ENCODE results near the gene AK3. TPM values are rescaled to one million over a fixed set of nuclear protein-coding genes. Genes with fewer than 3 reads are reported as not detected.
"Not testable (repeated sequence)": the region's sequence is repeated elsewhere in the genome, so short reads cannot be mapped to it uniquely, and the experiment has no call there.

Gene AK3
- total RNA-seq, 2 experiments from 2014 or later: 43.3 to 108 TPM

- Histone ChIP-seq H3K36me3 (ENCODE audit: insufficient read depth, low read length) (no peaks in the 10 kb centered on the region), H3K27ac (ENCODE audit: low read depth, low read length, poor library complexity, severe bottlenecking) (no peak overlapping the region), H2AFZ (ENCODE audit: low read length) (peak overlapping the region; percentile 88; the same call in 1 of the 2 replicates), H3K4me1 (ENCODE audit: insufficient read depth, low read length, poor library complexity, severe bottlenecking) (peaks cover 18% of the 10 kb centered on the region), H3K9me2 (ENCODE audit: insufficient read depth, low read length) (no peaks in the 10 kb centered on the region), H3K9me3 (ENCODE audit: low read length) (no peaks in the 10 kb centered on the region), H3K79me2 (ENCODE audit: insufficient read depth, low read depth, low read length) (no peaks in the 10 kb centered on the region), H4K20me1 (ENCODE audit: insufficient read depth, low read length) (no peaks in the 10 kb centered on the region), H3K4me3 (ENCODE audit: low read depth, low read length, poor library complexity, severe bottlenecking) (no peak overlapping the region), H3K4me2 (ENCODE audit: low read length) (peak overlapping the region; percentile 83; the same call in 1 of the 2 replicates)
- intact Hi-C loops (cut with micrococcal nuclease; ENCODE audit: unreplicated experiment): loop anchor here (5.0 kb wide), 2 partner anchors 321 to 776 kb away; partner anchors contain the start of gene PLGRKT
- DNase-seq (ENCODE audit: low spot score): no peak
- ChIA-PET CTCF (ENCODE audit: unreplicated experiment) (no interaction called here), POLR2A (interaction anchor here (0.7 to 0.9 kb wide), 2 partner anchors 17 to 115 kb away, joined by 3 read pairs; no protein-coding TSS in a partner anchor)
- TF ChIP-seq CTCF (conservative IDR thresholded peaks at IDR 0.05; ENCODE audit: low read length): no peak
- no TSS peak for BruUV-seq (replicated peaks)
These were observed 79.8 kb downstream of the AK3 start for GRCh38 chr9:4661165-4661564.

GRCh38 chr9:4660665-4661064, 80.3 kb downstream of the AK3 start:
- POLR2A ChIA-PET: interaction anchor here (0.7 kb wide), 1 partner anchor 116 kb away, joined by 3 read pairs; no protein-coding TSS in a partner anchor
- H3K27ac ChIP-seq (ENCODE audit: low read depth, low read length, poor library complexity, severe bottlenecking); H3K79me2 ChIP-seq (ENCODE audit: insufficient read depth, low read depth, low read length); H3K9me3 ChIP-seq (ENCODE audit: low read length); H3K4me2 ChIP-seq (ENCODE audit: low read length); H4K20me1 ChIP-seq (ENCODE audit: insufficient read depth, low read length); H3K4me3 ChIP-seq (ENCODE audit: low read depth, low read length, poor library complexity, severe bottlenecking); H3K9me2 ChIP-seq (ENCODE audit: insufficient read depth, low read length); H2AFZ ChIP-seq (ENCODE audit: low read length); DNase-seq (ENCODE audit: low spot score); BruUV-seq (replicated peaks); CTCF ChIA-PET (ENCODE audit: unreplicated experiment); H3K36me3 ChIP-seq (ENCODE audit: insufficient read depth, low read length): not testable (repeated sequence)
- intact Hi-C loops (cut with micrococcal nuclease; ENCODE audit: unreplicated experiment): loop anchor here (5.0 kb wide), 2 partner anchors 322 to 777 kb away; partner anchors contain the start of gene PLGRKT
- peaks cover 16% of the 10 kb centered on the region for H3K4me1 ChIP-seq (ENCODE audit: insufficient read depth, low read length, poor library complexity, severe bottlenecking)

Other genes starting within 250 kb of the AK3 start
- gene PLPP6, start 78.9 kb downstream of the AK3 start, total RNA-seq (2014; rRNA removed; shearing (Covaris generic)): 2.5 and 4.6 TPM in 2 replicates
- gene PLPP6, start 78.9 kb downstream of the AK3 start, total RNA-seq (2022): 7.5 and 8.1 TPM in 2 replicates
- gene SPATA6L, start 74.7 kb downstream of the AK3 start, total RNA-seq (2014; rRNA removed; shearing (Covaris generic)): not detected in 2 replicates
- gene SPATA6L, start 74.7 kb downstream of the AK3 start, total RNA-seq (2022): 0.49 and 2.3 TPM in 2 replicates
- gene CDC37L1, start 61.6 kb downstream of the AK3 start, total RNA-seq (2014; rRNA removed; shearing (Covaris generic)): 11.7 and 13.8 TPM in 2 replicates
- gene CDC37L1, start 61.6 kb downstream of the AK3 start, total RNA-seq (2022): 9.3 and 11.1 TPM in 2 replicates
- 25.0 and 27.5 TPM in 2 replicates for gene RCL1, start 51.7 kb upstream of the AK3 start, total RNA-seq (2014; rRNA removed; shearing (Covaris generic))
- gene RCL1, start 51.7 kb upstream of the AK3 start, total RNA-seq (2022): 26.8 and 31.3 TPM in 2 replicates
- gene JAK2, start 244.1 kb upstream of the AK3 start, total RNA-seq (2014; rRNA removed; shearing (Covaris generic)): 3.7 and 4.4 TPM in 2 replicates
- 11.4 and 12.5 TPM in 2 replicates for gene JAK2, start 244.1 kb upstream of the AK3 start, total RNA-seq (2022)